SU-DHL-6 (cell line): ENCODE data around the gene MTMR2.

Source experiments
- H2AFZ ChIP-seq: fragments of 200-600 bp; sonication (generic); 2 replicates; pipeline ENCODE4 v1.6.1; 2014; ENCODE audit warnings: low read depth, mild to moderate bottlenecking, moderate library complexity, mixed read lengths, antibody characterized with exemption, low read length; ENCODE audit not compliant: severe bottlenecking
- H3F3A ChIP-seq: fragments of 200-600 bp; shearing (Covaris generic); 2 replicates; pipeline ENCODE4 v1.6.0; 2016; ENCODE audit warnings: antibody characterized with exemption, mild to moderate bottlenecking; ENCODE audit not compliant: insufficient read depth
- H3K27ac ChIP-seq: fragments of 200-600 bp; sonication (generic); 2 replicates; pipeline ENCODE4 v1.5.1; 2016; ENCODE audit warnings: low read depth, mild to moderate bottlenecking, low read length, moderate library complexity, mixed read lengths
- H3K27me3 ChIP-seq: fragments of 200-600 bp; sonication (generic), shearing (Covaris generic); 2 replicates; pipeline ENCODE4 v1.6.0; 2014; ENCODE audit warnings: mild to moderate bottlenecking, low read length
- H3K36me3 ChIP-seq: fragments of 200-600 bp; sonication (generic); 2 replicates; pipeline ENCODE4 v1.6.1; 2014; ENCODE audit warnings: mild to moderate bottlenecking, low read length, mixed read lengths
- H3K4me2 ChIP-seq: fragments of 300-600, 200-600 bp; shearing (Covaris generic), sonication (generic); 2 replicates; pipeline ENCODE4 v1.6.0; 2014; ENCODE audit warnings: low read length, low read depth, mild to moderate bottlenecking; ENCODE audit not compliant: poor library complexity, severe bottlenecking
- H3K4me3 ChIP-seq: fragments of 200-600 bp; sonication (generic); 2 replicates; pipeline ENCODE4 v1.5.1; 2014; ENCODE audit warnings: antibody characterized with exemption, low read length, mild to moderate bottlenecking, mixed read lengths; ENCODE audit not compliant: insufficient read depth, poor library complexity, severe bottlenecking
- H3K79me2 ChIP-seq: fragments of 200-600 bp; sonication (generic); 2 replicates; pipeline ENCODE4 v1.6.1; 2014; ENCODE audit warnings: mild to moderate bottlenecking, low read length, moderate library complexity; ENCODE audit not compliant: insufficient read depth
- H3K9ac ChIP-seq: fragments of 200-600 bp; sonication (generic); 2 replicates; pipeline ENCODE4 v1.7.0; 2014; ENCODE audit warnings: mild to moderate bottlenecking, low read length
- H3K9me2 ChIP-seq: fragments of 200-600 bp; sonication (generic); replicated peaks from 2 replicates; pipeline ENCODE4 v1.6.1; 2014; ENCODE audit warnings: low read length; ENCODE audit not compliant: insufficient read depth
- H3K9me3 ChIP-seq: fragments of 200-600 bp; sonication (generic); 2 replicates; pipeline ENCODE4 v1.6.1; 2014; ENCODE audit warnings: low read length, mixed read lengths; ENCODE audit not compliant: insufficient read depth
- H4K20me1 ChIP-seq: fragments of 200-600 bp; sonication (generic); 2 replicates; pipeline ENCODE4 v1.6.1; 2014; ENCODE audit warnings: low read depth, mild to moderate bottlenecking, antibody characterized with exemption, low read length, moderate library complexity, mixed read lengths
- EZH2phosphoT487 ChIP-seq: fragments of 200-600 bp; sonication (generic), shearing (Covaris generic); conservative IDR thresholded peaks from 2 replicates; pipeline ENCODE4 v1.6.1; 2018; ENCODE audit warnings: mild to moderate bottlenecking, antibody characterized with exemption, low read length, moderate library complexity, mixed read lengths
- TF ChIP-seq, protein P1 (sequence below): fragments of 200-600 bp; sonication (generic); IDR thresholded peaks from one replicate; pipeline ENCODE4 v1.5.1; 2017; ENCODE audit warnings: antibody characterized with exemption, mild to moderate bottlenecking, low read length, moderate library complexity; ENCODE audit not compliant: insufficient read depth, poor library complexity, severe bottlenecking

The MTMR2 gene

GRCh38 chr11:95895815-95896214 lies 28.1 kb downstream of the MTMR2 start:
- Histone ChIP-seq H2AFZ (no peak overlapping the region), H3F3A (no peaks in the 10 kb centered on the region), H3K27ac (no peak overlapping the region), H3K4me3 (no peak overlapping the region), H4K20me1 (no peaks in the 10 kb centered on the region), H3K9ac (no peak overlapping the region), H3K4me2 (no peak overlapping the region), H3K36me3 (no peaks in the 10 kb centered on the region), H3K9me2 (no peaks in the 10 kb centered on the region), H3K27me3 (no peaks in the 10 kb centered on the region), H3K79me2 (no peaks in the 10 kb centered on the region), H3K9me3 (no peaks in the 10 kb centered on the region)
- no peak for TF ChIP-seq EZH2phosphoT487
- TF ChIP-seq, protein P1, sequence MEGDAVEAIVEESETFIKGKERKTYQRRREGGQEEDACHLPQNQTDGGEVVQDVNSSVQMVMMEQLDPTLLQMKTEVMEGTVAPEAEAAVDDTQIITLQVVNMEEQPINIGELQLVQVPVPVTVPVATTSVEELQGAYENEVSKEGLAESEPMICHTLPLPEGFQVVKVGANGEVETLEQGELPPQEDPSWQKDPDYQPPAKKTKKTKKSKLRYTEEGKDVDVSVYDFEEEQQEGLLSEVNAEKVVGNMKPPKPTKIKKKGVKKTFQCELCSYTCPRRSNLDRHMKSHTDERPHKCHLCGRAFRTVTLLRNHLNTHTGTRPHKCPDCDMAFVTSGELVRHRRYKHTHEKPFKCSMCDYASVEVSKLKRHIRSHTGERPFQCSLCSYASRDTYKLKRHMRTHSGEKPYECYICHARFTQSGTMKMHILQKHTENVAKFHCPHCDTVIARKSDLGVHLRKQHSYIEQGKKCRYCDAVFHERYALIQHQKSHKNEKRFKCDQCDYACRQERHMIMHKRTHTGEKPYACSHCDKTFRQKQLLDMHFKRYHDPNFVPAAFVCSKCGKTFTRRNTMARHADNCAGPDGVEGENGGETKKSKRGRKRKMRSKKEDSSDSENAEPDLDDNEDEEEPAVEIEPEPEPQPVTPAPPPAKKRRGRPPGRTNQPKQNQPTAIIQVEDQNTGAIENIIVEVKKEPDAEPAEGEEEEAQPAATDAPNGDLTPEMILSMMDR = no peak

- TF ChIP-seq, protein P1 = no peak
- TF ChIP-seq EZH2phosphoT487 = no peak
- Histone ChIP-seq H3K27me3 (no peaks in the 10 kb centered on the region), H3K9me3 (no peaks in the 10 kb centered on the region), H3K9me2 (no peaks in the 10 kb centered on the region), H3K4me3 (no peak overlapping the region), H2AFZ (no peak overlapping the region), H4K20me1 (no peaks in the 10 kb centered on the region), H3K27ac (no peak overlapping the region), H3K4me2 (no peak overlapping the region), H3K79me2 (no peaks in the 10 kb centered on the region), H3K36me3 (no peaks in the 10 kb centered on the region), H3F3A (no peaks in the 10 kb centered on the region), H3K9ac (no peak overlapping the region)
Observed at GRCh38 chr11:95892892-95893570, 30.9 kb downstream of the MTMR2 start.

DNA sequence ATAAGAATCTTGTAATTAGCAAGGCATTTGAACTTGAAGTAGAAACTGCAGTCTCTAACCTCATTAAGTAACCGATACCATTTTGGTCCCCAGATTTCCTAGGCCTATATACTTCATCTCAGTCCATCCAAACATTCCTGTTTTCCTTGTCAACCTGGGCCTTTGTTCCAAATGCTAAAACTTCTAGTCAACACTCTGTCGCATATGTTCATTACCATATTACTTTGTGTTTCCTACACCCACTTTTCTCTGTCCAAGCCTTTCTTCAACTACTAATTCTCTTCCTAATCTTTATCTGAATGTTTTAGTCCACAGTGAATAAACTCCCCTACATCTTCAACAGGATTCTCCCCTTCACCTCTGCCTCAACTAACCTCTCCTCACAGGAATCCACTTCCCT lies 31.4 kb downstream of the MTMR2 start:
- Histone ChIP-seq H3F3A (no peaks in the 10 kb centered on the region), H3K9ac (no peak overlapping the region), H3K27me3 (no peaks in the 10 kb centered on the region), H3K79me2 (no peaks in the 10 kb centered on the region), H3K9me3 (no peaks in the 10 kb centered on the region), H3K4me2 (no peak overlapping the region), H2AFZ (no peak overlapping the region), H3K9me2 (no peaks in the 10 kb centered on the region), H3K36me3 (no peaks in the 10 kb centered on the region), H4K20me1 (no peaks in the 10 kb centered on the region), H3K27ac (no peak overlapping the region), H3K4me3 (no peak overlapping the region)
- no peak for TF ChIP-seq EZH2phosphoT487
- TF ChIP-seq, protein P1 = no peak
